ENCODE data around the gene ISOC2.

- TF ChIP-seq EP300 (IDR thresholded peaks at IDR 0.05; ENCODE audit: low read depth) (no peak), POLR2AphosphoS5 (IDR thresholded peaks at IDR 0.05) (no peak), POLR2A (IDR thresholded peaks at IDR 0.05) (no peak)
These were observed 678 bp downstream of the ISOC2 start for GRCh38 chr19:55460670-55461258.

Data from transverse colon (tissue), 3 donors.